GM21529 (cell line): ENCODE measurements around the gene FIZ1.
"Not testable (repeated sequence)": the region's sequence is repeated elsewhere in the genome, so short reads cannot be mapped to it uniquely, and the experiment has no call there.

Experiments used
- ATAC-seq: cut with Tn5 transposase; IDR thresholded peaks from one replicate; pipeline ENCODE4 v1.9.1; 2021; ENCODE audit not compliant: unreplicated experiment

Gene FIZ1

GRCh38 chr19:55578031-55578760 lies 21.1 kb downstream of the FIZ1 start:
- no peak for ATAC-seq

- no peak for ATAC-seq
Measured at GRCh38 chr19:55576746-55577145, 22.6 kb downstream of the FIZ1 start.

GRCh38 chr19:55573929-55574328 lies 25.4 kb downstream of the FIZ1 start:
- ATAC-seq: not testable (repeated sequence)

GRCh38 chr19:55569477-55569876 lies 29.8 kb downstream of the FIZ1 start:
- not testable (repeated sequence) for ATAC-seq

- no peak for ATAC-seq
Measured at GRCh38 chr19:55567708-55568328, 31.5 kb downstream of the FIZ1 start.

GRCh38 chr19:55566823-55567222 lies 32.5 kb downstream of the FIZ1 start:
- ATAC-seq: no peak

- ATAC-seq: no peak
Measured at GRCh38 chr19:55563261-55563690, 36.0 kb downstream of the FIZ1 start.

- no peak for ATAC-seq
Measured at GRCh38 chr19:55559684-55560083, 39.6 kb downstream of the FIZ1 start.

- no peak for ATAC-seq
Measured at GRCh38 chr19:55554741-55555152, 44.6 kb downstream of the FIZ1 start.

- no peak for ATAC-seq
Measured at GRCh38 chr19:55554302-55554701, 45.0 kb downstream of the FIZ1 start.

- no peak for ATAC-seq
Measured at GRCh38 chr19:55553217-55554182, 45.8 kb downstream of the FIZ1 start.

- no peak for ATAC-seq
Measured at GRCh38 chr19:55552620-55553019, 46.7 kb downstream of the FIZ1 start.

GRCh38 chr19:55552206-55552605 lies 47.1 kb downstream of the FIZ1 start:
- ATAC-seq: no peak

- ATAC-seq: no peak
Measured at GRCh38 chr19:55550321-55550650, 49.0 kb downstream of the FIZ1 start.

GRCh38 chr19:55549500-55550320 lies 49.6 kb downstream of the FIZ1 start:
- no peak for ATAC-seq

- no peak for ATAC-seq
Measured at GRCh38 chr19:55546822-55547614, 52.3 kb downstream of the FIZ1 start.

GRCh38 chr19:55546011-55546410 lies 53.3 kb downstream of the FIZ1 start:
- no peak for ATAC-seq

- ATAC-seq: no peak
Measured at GRCh38 chr19:55545443-55545842, 53.9 kb downstream of the FIZ1 start, which contains the start of gene SBK3. Gene SBK3, minus strand, starts transcription at chr19:55545543. Its CDS starts 0 bp downstream, at chr19:55545543.

GRCh38 chr19:55544776-55545439 lies 54.4 kb downstream of the FIZ1 start:
- no peak for ATAC-seq
